Measurements from ENCODE around the gene GPR146.

DNA sequence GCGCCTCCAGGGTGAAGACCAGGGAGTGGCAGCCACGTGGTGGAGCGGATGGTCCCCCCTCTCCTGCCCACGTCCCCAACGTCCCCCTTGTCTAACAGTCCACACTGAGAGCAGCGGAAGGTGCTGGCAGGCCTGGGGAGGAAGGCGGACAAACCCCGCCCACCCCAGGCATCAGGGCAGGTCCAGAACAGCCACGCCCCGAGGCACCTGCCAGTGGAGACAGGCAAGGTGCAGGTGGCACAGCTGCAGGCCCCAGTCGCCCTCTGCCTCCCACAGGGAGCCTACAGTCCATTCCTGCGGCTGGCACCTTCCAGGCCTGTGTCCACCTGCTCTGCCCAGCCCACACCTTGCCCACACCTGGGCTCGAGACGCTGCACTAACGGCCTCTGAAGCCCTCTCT, 36.4 kb upstream of the GPR146 start:
- TF ChIP-seq, protein P1, sequence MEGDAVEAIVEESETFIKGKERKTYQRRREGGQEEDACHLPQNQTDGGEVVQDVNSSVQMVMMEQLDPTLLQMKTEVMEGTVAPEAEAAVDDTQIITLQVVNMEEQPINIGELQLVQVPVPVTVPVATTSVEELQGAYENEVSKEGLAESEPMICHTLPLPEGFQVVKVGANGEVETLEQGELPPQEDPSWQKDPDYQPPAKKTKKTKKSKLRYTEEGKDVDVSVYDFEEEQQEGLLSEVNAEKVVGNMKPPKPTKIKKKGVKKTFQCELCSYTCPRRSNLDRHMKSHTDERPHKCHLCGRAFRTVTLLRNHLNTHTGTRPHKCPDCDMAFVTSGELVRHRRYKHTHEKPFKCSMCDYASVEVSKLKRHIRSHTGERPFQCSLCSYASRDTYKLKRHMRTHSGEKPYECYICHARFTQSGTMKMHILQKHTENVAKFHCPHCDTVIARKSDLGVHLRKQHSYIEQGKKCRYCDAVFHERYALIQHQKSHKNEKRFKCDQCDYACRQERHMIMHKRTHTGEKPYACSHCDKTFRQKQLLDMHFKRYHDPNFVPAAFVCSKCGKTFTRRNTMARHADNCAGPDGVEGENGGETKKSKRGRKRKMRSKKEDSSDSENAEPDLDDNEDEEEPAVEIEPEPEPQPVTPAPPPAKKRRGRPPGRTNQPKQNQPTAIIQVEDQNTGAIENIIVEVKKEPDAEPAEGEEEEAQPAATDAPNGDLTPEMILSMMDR (IDR thresholded peaks at IDR 0.05 in 8 of 11, conservative IDR thresholded peaks at IDR 0.05 in 3 of 11): no peak
- TF ChIP-seq POLR2A (IDR thresholded peaks at IDR 0.05): no peak
- TF ChIP-seq POLR2AphosphoS5 (IDR thresholded peaks at IDR 0.05): no peak
